GM12801 (cell line): ENCODE results near the gene PDXP.

Source experiments
- TF ChIP-seq, protein P1 (sequence below): IDR thresholded peaks from one replicate; pipeline ENCODE4 v1.5.1; 2011; ENCODE audit warnings: control low read depth; ENCODE audit not compliant: insufficient read length; ENCODE audit errors: extremely low read depth

PDXP gene

DNA sequence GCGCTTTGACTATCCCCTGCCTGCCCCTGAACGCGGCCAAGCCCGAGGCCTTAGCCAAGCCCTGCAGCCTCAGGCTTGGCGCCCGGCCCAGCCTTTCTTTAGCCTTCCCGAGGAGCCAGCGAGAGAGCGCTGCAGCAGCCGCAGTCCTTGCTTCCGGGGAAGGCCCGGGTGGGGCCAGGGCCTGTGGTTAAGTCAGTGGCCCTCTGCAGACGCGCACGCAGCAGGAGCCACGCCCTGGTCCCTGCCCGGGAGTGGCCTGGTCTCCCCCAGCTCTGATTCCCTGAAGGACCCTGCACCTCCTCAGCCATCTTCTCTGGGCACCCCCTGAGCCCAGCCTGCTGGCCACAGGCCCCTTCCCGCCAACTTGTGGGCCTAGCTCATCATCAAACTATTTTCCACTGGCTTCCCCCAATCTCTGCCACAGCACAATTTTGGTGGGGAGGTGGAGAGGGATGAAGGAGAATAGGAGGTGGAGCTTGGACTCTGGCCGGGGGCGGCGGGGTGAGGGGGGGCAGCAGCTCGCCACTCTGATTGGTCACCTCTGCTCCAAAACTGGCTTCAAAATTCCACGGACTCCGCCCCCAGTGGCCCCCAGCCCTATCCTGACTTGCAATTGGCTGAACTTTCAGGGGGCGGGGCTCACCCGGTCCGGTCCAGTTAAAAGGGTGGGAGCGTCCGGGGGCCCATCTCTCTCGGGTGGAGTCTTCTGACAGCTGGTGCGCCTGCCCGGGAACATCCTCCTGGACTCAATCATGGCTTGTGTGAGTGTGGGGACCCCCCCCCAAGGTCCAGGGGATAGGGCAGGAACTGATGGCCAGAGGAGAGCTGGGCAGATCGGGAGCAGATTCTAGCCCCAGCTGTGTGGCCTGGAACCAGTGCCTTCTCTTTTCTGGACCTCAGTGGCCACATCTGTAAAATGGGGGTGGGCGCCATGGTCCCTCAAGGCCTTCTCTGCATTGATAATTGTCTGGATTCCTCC lies 16.7 kb downstream of the PDXP start, which contains the start of gene LGALS1:
Gene LGALS1, plus strand, starts transcription at position 686 of the 979 bp plus-strand sequence. Its CDS starts 67 bp downstream, at position 753.
- TF ChIP-seq, protein P1, sequence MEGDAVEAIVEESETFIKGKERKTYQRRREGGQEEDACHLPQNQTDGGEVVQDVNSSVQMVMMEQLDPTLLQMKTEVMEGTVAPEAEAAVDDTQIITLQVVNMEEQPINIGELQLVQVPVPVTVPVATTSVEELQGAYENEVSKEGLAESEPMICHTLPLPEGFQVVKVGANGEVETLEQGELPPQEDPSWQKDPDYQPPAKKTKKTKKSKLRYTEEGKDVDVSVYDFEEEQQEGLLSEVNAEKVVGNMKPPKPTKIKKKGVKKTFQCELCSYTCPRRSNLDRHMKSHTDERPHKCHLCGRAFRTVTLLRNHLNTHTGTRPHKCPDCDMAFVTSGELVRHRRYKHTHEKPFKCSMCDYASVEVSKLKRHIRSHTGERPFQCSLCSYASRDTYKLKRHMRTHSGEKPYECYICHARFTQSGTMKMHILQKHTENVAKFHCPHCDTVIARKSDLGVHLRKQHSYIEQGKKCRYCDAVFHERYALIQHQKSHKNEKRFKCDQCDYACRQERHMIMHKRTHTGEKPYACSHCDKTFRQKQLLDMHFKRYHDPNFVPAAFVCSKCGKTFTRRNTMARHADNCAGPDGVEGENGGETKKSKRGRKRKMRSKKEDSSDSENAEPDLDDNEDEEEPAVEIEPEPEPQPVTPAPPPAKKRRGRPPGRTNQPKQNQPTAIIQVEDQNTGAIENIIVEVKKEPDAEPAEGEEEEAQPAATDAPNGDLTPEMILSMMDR = no peak

DNA sequence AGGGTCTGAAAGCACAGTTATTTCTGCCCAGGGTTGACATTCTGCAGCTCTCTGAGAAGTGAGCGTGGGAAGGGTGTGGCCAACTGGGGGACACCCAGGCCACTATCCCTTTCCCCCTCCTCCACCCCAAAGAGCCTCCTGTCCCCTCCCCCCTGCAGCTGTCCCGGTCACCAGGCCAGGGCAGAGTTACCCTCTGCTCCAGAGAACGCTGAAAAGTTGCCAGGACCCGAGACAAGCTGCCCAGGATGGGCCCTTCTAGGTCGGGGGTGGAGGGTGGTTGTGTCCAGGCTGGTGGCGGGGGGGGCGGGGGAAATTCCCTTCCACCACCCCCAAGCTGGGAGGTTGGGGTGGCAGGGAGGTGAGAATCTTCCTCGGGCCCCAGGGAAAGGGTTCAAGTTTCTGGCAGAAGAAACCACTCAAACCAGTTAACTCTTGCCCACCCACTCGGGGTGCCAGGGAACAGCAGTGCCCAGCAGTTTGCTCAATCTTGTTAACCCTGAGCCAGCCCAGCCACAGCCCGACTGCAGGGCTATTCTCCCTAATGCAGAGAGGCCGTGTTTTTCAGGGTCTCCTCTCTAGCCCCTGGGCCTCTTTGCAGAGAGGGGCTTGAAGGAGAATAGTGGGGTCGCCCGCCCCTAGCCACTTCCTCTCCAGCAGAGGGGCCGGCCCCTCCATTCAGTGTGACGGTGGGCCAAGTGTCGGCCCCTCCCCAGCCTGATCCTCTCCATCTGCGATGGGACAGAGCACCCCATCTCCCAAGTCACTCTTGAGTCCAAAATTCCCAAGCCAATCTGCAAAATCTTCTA lies 17.6 kb downstream of the PDXP start:
- TF ChIP-seq, protein P1 = no peak

DNA sequence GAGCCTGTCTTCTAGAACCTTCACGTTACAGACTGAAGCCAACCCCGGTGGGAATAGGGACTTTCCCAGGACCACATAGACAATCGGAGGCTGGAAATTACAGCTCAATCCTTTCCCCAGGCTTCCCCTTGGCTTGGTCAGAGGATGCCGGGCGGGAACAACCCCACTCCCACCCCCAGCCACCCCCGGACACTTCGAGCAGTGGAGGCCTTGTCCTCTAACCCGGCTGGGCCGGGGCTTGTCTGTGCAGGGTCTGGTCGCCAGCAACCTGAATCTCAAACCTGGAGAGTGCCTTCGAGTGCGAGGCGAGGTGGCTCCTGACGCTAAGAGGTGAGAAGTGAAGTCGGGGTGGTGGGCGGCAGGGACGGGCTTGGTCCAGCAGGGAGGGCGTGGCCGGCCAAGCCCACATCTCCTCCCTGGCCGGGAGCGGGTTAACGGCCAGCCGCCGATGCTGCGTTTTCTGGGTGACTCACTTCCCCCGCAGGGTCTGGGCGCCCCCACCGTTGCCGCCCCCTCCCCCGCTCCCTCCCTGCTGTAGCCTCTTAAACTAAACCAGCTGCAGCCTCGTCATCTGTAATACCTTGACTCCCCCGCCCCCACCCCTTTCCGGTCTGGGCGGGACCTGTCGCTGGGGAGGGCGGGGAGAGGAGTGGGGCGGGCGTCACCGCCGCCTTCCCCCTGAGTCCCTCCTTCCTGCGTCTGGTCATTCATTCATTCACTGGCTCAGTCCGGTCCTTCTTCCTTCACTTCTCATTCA lies 18.4 kb downstream of the PDXP start:
- TF ChIP-seq, protein P1 = no peak

DNA sequence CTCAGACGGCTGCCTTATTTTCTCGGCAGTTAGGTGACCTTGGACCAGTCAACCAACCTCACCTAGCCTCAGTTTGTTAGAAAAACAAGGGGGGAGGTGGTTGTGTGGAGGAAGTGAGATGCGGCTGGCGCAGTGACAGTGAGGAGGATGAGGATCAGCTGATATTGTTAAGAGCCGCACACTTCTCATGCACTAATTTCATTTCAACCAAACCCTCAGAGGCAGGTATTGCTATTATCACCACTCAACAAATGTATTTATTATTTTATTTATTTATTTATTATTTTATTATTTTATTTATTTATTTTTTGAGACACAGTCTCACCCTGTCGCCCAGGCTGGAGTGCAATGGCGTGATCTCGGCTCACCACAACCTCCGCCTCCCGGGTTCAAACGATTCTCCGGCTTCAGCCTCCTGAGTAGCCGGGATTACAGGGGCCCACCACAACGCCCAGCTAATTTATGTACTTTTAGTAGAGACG lies 19.0 kb downstream of the PDXP start:
- TF ChIP-seq, protein P1 = no peak

DNA sequence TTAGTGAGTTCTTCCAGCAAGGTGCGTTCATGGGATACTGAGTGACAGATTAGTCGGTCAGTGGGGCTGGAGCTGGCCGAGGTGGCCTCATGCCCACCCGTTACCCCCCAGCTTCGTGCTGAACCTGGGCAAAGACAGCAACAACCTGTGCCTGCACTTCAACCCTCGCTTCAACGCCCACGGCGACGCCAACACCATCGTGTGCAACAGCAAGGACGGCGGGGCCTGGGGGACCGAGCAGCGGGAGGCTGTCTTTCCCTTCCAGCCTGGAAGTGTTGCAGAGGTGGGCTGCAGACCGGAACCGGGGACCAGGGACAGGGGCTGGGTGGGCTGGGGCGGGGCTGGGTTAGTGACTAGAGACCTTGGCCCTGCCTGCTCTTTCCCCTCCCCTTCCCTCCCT lies 19.8 kb downstream of the PDXP start:
- TF ChIP-seq, protein P1 = no peak

DNA sequence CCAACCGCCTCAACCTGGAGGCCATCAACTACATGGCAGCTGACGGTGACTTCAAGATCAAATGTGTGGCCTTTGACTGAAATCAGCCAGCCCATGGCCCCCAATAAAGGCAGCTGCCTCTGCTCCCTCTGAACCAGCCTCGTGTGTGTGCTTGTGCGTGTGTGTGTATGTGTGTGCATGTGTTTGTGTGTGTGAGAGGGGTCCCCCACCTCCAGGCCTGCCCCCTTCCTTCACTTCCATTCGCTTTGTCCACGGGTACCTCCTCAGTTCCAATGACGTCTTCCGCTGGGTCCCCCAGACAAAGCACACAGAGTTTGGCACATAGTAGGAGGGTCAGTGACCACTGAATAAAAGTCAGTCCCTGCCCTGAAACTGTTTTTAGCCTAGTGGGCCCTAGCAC lies 21.1 kb downstream of the PDXP start:
- TF ChIP-seq, protein P1 = no peak
